BE2C (cell line): ENCODE measurements around the gene THSD4.
A peak's percentile ranks its signal among the peaks of the same experiment; 100 is the strongest.

Experiments used
- DNase-seq: peaks from one replicate; pipeline ENCODE4 v3.0.0-alpha.2; 2020
- H3K27me3 ChIP-seq: fragments of 250-450 bp; sonication (Bioruptor Pico); 2 replicates; pipeline ENCODE4 v1.5.1; 2020; ENCODE audit warnings: mild to moderate bottlenecking
- H3K36me3 ChIP-seq: fragments of 250-450 bp; sonication (Bioruptor Pico); 2 replicates; pipeline ENCODE4 v1.5.1; 2020; ENCODE audit warnings: mild to moderate bottlenecking
- H3K4me1 ChIP-seq: fragments of 250-450 bp; sonication (Bioruptor Pico); 2 replicates; pipeline ENCODE4 v1.5.1; 2020
- H3K4me3 ChIP-seq: 2 replicates; pipeline ENCODE4 v1.5.1; 2011; ENCODE audit warnings: low read depth, low read length
- H3K9me3 ChIP-seq: fragments of 250-450 bp; sonication (Bioruptor Pico); 2 replicates; pipeline ENCODE4 v1.5.1; 2020
- CTCF ChIP-seq: IDR thresholded peaks from 2 replicates; pipeline ENCODE4 v1.5.1; 2012; ENCODE audit warnings: mild to moderate bottlenecking, low read depth, low read length

The THSD4 gene

GRCh38 chr15:71115567-71116351, 488 bp downstream of the THSD4 start:
- Histone ChIP-seq H3K9me3 (no peaks in the 10 kb centered on the region), H3K27me3 (peaks cover 16% of the 10 kb centered on the region), H3K4me1 (no peaks in the 10 kb centered on the region; the same call in 1 of the 2 replicates), H3K4me3 (peak overlapping the region; percentile 57), H3K36me3 (no peaks in the 10 kb centered on the region)
- no peak for TF ChIP-seq CTCF
- DNase-seq, result peak; percentile 39

- H3K36me3 ChIP-seq, result no peaks in the 10 kb centered on the region
- H3K27me3 ChIP-seq, result peaks cover 16% of the 10 kb centered on the region
- peak overlapping the region; percentile 57 for H3K4me3 ChIP-seq
- H3K9me3 ChIP-seq, result no peaks in the 10 kb centered on the region
- TF ChIP-seq CTCF, result no peak
- DNase-seq, result no peak
- no peaks in the 10 kb centered on the region; the same call in 1 of the 2 replicates for H3K4me1 ChIP-seq
Observed at GRCh38 chr15:71116366-71116765, 1.1 kb downstream of the THSD4 start.

GRCh38 chr15:71116942-71117341, 1.7 kb downstream of the THSD4 start:
- Histone ChIP-seq H3K9me3 (no peaks in the 10 kb centered on the region), H3K27me3 (peaks cover 16% of the 10 kb centered on the region), H3K4me1 (no peaks in the 10 kb centered on the region; the same call in 1 of the 2 replicates), H3K36me3 (no peaks in the 10 kb centered on the region), H3K4me3 (no peak overlapping the region)
- TF ChIP-seq CTCF, result no peak
- DNase-seq, result no peak

- Histone ChIP-seq H3K36me3 (no peaks in the 10 kb centered on the region), H3K4me1 (no peaks in the 10 kb centered on the region; the same call in 1 of the 2 replicates), H3K9me3 (no peaks in the 10 kb centered on the region), H3K4me3 (no peak overlapping the region), H3K27me3 (peaks cover 16% of the 10 kb centered on the region)
- no peak for DNase-seq
- no peak for TF ChIP-seq CTCF
Observed at GRCh38 chr15:71117714-71118305, 2.5 kb downstream of the THSD4 start.

GRCh38 chr15:71118345-71118744, 3.1 kb downstream of the THSD4 start:
- H3K4me1 ChIP-seq, result no peaks in the 10 kb centered on the region; the same call in 1 of the 2 replicates
- H3K36me3 ChIP-seq, result no peaks in the 10 kb centered on the region
- no peak overlapping the region for H3K4me3 ChIP-seq
- TF ChIP-seq CTCF, result no peak
- H3K27me3 ChIP-seq, result peaks cover 16% of the 10 kb centered on the region
- H3K9me3 ChIP-seq, result no peaks in the 10 kb centered on the region
- no peak for DNase-seq
